SKM-1 treated with dmso at 0.1 percent for 144 hours (cell line): ENCODE results near the gene BRAT1.
"Not testable (repeated sequence)": the region's sequence is repeated elsewhere in the genome, so short reads cannot be mapped to it uniquely, and the experiment has no call there.

Experiments used
- DNase-seq: peaks from one replicate; lab custom pipeline; 2025; ENCODE audit not compliant: unreplicated experiment; lab: John Stamatoyannopoulos, UW

Gene BRAT1

DNA sequence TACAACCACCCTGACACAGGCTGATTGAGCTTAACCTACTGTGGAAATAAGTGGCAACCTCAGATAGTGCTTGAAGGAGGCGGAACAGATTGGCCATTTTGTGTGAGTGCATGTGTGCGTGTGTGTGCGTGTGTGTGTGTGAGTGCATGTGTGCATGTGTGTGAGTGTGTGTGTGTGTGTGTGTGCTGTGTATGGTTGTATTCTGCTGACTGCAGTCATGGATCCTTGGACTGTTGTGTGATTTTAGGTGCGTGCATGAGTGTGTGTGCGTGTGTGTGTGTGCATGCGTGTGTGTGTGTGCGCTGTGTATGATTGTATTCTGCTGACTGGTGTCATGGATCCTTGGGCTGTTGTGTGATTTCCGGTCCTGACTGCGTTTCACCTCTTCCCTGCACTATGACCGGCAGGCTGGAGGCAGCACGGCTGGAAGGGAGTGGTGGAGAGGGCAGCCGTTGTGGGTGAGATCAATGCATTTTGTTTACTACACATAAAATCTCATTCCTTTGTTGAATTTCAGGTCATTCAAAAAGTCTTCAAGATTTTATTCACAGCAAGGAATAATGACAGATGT lies 9.7 kb upstream of the BRAT1 start:
- no peak for DNase-seq

DNA sequence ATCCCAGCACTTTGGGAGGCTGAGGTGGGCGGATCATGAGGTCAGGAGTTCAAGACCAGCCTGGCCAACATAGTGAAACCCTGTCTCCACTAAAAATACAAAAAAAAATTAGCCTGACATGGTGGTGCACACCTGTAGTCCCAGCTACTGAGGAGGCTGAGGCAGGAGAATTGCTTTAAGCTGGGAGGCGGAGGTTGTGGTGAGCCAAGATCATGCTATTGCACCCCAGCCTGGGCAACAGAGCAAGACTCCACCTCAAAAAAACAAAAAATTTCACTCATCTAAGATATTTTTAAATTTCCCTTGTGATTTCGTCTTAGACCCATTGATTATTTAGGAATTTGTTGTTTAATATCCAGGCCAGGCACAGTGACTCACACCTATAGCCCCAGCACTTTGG lies 8.6 kb upstream of the BRAT1 start:
- DNase-seq, result not testable (repeated sequence)

GRCh38 chr7:2559283-2559950 lies 4.1 kb upstream of the BRAT1 start:
- no peak for DNase-seq

GRCh38 chr7:2558629-2559282 lies 3.4 kb upstream of the BRAT1 start, which contains the start of gene IQCE:
IQCE (plus strand) TSS chr7:2558979; CDS start chr7:2559182, 203 bp downstream.
- DNase-seq, result peak; percentile 78

DNA sequence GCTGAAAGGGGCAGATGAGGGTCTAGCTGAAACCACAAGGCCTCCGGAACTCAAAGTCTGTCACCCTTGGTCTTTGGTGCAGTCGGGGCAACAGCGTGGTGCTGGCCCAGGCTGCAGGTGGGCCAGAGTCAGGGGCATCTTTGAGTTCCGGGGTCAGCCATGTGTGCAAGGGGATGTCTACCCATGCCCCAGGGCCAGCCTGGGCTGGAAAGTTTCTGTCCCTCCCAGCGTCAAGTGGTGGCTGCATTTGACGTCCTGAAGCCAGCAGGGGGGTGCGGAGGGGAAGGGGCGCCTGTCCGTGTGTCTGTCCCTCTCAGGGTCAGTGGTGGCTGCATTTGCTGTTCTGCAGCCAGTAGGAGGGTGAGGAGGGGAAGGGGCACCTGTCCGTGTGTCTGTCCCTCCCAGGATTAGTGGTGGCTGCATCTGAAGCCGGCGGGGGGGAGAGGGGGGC lies 638 bp downstream of the BRAT1 start:
- no peak for DNase-seq

DNA sequence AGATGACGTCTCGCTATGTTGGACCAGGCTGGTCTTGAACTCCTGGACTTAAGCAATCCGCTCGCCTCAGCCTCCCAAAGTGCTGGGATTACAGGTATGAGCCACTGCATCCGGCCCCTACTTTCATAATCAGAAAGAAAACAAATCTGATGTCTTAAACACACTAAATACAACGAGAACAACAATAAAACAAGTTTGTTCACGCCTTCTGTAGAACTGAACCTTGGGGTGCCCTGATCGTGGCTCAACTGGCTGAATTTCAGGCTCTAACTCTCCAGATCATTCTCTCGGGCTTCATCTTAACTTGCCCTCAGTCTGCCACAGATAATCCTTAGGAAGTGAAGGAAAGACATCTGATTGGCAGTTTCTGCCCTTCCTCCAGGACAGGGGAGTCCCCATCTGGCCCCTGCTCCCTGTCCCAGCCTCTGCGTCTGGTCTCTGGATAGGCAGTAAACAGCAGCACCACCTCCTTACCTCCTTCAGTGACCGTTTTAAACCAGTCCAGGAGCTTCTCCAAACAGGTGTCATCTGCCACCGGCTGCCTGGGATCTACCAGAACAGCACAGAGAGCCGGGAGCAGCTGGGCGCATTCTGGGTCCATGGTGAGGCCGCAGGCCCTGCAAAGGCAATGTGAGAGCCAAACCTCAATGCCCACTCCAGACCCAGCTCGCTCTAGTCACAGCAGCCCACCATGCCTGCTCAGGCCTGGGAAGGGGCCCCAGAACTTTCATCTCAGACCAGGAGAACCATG lies 1.3 kb downstream of the BRAT1 start:
- DNase-seq, result no peak

DNA sequence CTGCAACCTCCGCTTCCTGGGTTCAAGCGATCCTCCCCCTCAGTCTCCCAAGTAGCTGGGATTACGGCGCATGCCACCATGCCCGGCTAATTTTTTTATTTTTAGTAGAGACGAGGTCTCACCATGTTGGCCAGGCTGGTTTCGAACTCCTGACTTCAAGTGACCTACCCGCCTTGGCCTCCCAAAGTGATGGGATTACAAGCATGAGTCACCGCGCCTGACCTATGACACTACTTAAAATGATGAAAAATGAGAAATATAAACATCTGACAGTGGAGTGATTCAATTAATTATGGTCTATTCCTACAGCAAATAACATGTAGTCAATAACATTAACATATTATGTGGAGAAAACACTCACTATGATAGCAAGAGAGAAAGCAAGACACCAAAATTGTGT lies 2.2 kb downstream of the BRAT1 start:
- DNase-seq, result no peak

DNA sequence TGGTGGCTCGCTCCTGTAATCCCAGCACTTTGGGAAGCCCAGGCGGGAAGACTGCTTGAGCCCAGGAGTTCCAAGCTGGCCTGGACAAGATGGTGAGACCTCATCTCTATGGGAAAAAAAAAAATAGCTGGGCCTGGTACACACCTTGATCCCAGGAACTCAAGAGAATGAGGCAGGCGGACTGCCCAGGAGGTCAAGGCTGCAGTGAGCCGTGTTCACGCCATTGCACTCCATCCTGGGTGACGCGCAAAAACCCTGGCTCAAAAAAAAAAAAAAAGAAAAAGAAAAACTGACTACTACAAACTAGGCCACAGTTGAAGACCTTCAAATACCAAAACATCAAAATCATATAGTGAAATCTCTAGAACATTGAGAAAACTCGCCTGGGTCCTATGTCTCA lies 3.9 kb downstream of the BRAT1 start:
- DNase-seq, result no peak

DNA sequence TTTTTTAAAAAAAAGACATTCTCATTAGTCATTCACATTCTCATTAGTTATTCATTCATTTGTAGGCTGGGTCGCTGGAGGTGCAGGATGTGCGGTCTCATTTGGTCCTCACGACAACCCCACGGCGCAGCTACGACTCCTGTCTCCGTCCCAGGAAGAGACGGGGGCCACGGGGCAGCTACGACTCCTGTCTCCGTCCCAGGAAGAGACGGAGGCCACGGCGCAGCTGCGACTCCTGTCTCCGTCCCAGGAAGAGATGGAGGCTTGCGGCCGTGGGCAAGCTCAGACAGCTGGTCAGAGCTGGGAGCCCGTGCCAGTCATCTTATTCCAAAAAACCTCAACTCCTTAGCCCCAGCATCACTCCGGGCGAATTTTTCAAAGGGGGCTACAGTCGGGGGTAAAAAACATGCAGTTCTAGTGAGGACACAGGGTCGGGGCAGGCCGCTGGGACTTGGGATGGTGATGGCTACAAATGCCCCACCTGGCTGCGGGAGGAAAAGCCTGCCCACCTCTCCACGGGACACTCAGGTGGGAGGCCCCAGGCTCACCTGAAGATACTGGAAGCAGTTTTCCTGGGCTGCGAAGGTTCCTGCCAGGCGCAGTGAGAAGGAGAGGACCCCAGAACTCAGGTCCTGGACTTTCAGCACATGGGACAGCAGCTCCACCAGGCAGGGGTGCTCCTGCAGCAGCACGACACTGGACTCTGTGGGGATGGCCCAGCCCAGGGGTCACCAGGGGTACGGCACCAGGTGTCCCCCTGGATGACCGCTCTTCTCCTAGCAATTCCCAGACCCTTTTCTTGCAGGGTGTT lies 8.3 kb downstream of the BRAT1 start:
- no peak for DNase-seq

- DNase-seq, result no peak
Measured at GRCh38 chr7:2545746-2546425, 9.4 kb downstream of the BRAT1 start.

DNA sequence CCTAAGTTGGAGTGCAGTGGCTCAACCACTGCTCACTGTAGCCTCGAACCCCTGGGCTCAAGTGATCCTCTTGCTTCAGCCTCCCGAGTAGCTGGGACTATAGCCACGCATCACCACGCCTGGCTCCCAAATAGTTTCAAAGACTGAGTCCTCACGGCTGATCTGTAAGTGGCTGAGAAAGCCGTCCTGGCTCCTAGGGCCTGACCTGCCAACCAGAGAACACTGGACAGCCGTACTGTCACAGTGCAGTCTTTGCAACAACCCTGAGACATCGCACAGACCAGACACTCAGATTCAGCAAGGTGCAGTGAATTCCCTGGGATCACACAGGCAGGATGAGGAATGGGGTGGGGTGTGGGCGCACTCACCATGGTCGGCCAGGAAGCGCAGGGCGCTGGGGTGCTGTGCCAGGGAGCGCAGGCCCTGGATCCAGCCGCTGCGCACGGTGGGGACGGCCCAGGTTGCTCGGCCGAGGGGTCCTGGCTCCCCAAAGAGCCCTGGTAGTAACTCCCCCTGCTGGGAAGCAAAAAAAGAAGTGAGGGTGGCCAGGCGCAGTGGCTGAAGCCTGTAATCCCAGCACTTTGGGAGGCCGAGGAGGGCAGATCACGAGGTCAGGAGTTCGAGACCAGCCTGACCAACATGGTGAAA lies 10.7 kb downstream of the BRAT1 start:
- DNase-seq, result no peak

DNA sequence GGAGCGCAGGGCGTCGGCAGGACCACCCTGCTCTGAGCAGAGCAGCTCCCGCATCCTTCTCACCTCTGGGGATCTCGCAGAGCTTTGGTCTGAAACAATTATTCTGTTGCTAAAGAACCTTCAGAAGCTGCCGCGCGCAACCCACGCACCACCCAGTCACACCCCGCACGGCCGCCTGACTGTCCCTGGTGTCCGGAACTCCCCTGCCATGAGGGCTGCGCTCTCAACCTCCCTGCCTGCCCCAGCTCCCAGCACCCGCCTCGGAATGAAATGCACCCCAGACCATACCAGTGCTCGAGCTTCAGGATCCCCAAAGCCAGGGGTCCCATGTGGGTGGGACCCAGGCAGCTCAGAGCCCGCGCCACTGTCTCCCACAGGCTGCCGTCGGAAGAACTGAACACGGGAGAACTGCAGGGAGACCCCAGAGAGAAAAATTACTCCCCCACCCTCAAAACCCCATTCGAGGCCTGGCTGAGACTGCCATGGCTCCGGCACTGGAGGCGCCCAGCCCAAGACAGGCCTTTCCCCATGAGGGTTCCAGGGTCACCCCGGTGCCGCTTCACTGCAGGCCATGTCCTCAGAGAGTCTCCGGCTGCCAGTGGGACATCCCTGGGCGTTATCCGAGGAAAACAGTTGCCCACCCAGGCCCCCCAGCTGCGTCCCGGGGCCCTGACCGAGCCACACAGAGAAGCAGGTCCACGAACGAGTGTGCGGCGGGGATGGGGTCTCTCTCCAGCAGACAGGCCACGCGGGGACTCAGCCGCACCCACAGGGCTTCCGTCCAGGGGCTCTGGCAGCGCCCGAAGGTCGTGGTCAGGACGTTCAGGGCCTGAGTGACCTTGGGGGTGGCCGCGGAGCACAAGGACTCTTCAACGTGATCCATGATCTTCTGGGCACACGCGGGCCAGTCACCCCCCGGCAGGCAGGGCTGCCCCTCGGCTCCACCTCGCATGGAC lies 12.1 kb downstream of the BRAT1 start:
- no peak for DNase-seq

GRCh38 chr7:2542011-2542915 lies 13.1 kb downstream of the BRAT1 start:
- DNase-seq, result no peak

- no peak for DNase-seq
Measured at GRCh38 chr7:2541291-2542010, 13.9 kb downstream of the BRAT1 start.

DNA sequence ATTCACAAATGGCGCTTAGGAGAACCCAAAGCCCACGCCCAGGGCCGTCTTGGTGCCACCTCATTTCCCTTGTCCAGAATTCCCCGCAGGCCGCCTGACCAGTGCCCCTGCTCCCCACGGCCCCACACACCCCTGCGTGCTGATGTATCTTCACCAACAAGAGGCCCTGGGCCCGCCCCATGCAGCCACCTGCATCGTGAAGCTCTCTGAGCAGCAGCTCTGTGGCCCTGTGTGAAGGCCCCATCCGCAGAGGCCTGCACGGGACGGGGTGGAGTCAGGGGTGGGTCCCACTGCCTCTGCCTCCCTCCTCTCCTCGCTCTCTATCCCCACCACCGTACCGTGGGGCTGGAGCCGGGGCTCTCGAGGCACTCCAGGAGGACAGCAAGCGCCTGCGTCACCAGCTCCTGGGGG lies 14.7 kb downstream of the BRAT1 start:
- DNase-seq, result no peak

DNA sequence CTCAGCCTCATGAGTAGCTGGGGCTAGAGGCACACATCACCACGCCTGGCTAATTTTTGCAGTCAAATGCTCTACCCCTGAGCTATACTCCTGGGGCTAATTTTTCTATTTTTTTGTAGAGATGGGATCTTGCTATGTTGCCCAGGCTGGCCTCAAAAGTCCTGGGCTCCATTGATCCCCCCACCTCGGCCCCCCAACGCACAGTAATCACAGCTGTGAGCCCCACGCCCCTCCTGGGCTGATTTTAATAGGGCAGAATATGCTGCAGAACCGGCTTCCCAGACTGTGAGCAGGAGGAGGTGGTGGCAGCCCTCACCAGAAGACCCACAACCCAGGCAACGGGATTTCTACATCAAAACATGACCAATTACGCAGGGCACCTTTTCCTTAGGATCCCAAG lies 15.2 kb downstream of the BRAT1 start:
- no peak for DNase-seq
